Ramos (cell line): Measurements from ENCODE around the gene GPATCH3.
"Not testable (repeated sequence)": the region's sequence is repeated elsewhere in the genome, so short reads cannot be mapped to it uniquely, and the experiment has no call there.

Source experiments
- in situ Hi-C: fragments of 300-500 bp; cut with MboI; formaldehyde crosslinking; loops from one replicate; pipeline ENCODE4 v1.14.3; 2022; ENCODE audit warnings: low sequenced_read_pairs; ENCODE audit not compliant: unreplicated experiment

Gene GPATCH3

GRCh38 chr1:26851106-26851684 lies 49.1 kb downstream of the GPATCH3 start:
- in situ Hi-C loops: no loop called here

- in situ Hi-C loops: no loop called here
Observed at GRCh38 chr1:26848941-26849774, 51.1 kb downstream of the GPATCH3 start.

GRCh38 chr1:26848499-26848898 lies 51.8 kb downstream of the GPATCH3 start:
- in situ Hi-C loops: no loop called here

- in situ Hi-C loops: not testable (repeated sequence)
Observed at GRCh38 chr1:26847826-26848225, 52.4 kb downstream of the GPATCH3 start.

- in situ Hi-C loops: no loop called here
Observed at GRCh38 chr1:26844424-26845196, 55.7 kb downstream of the GPATCH3 start.
